ENCODE data around the gene IGF2BP2. TPM values are rescaled to one million over a fixed set of nuclear protein-coding genes. Genes with fewer than 3 reads are reported as not detected.
"Not testable (repeated sequence)": the region's sequence is repeated elsewhere in the genome, so short reads cannot be mapped to it uniquely, and the experiment has no call there.

The IGF2BP2 gene
- total RNA-seq, 1 experiment from 2014 or later, result 135 TPM

GRCh38 chr3:185699927-185700326, 124.9 kb downstream of the IGF2BP2 start:
- H3K4me2 ChIP-seq (ENCODE audit: low read length), result no peak overlapping the region
- no peaks in the 10 kb centered on the region for H3K9me2 ChIP-seq (ENCODE audit: insufficient read depth)
- no peaks in the 10 kb centered on the region for H3K27me3 ChIP-seq (ENCODE audit: insufficient read depth, low read length)
- intact Hi-C loops (cut with micrococcal nuclease), result no loop called here
- CTCF ChIA-PET, result no interaction called here
- POLR2A ChIA-PET, result no interaction called here
- RAD21 ChIA-PET (ENCODE audit: low non-redundant PET in 1 of 2, low total read pairs in 2 of 2, uncharacterized antibody in 2 of 2, unreplicated experiment in 2 of 2), result no interaction called here
- BruUV-seq (replicated peaks), result no TSS peak
- H3K4me1 ChIP-seq (ENCODE audit: control insufficient read depth in 1 of 2, insufficient read depth in 2 of 2, low read length in 2 of 2), result peaks cover 5 to 34% of the 10 kb centered on the region in 2 experiments; a peak in 3 of 4 replicates
- no peaks in the 10 kb centered on the region for H3K9me3 ChIP-seq (ENCODE audit: control insufficient read depth in 1 of 2, insufficient read depth in 1 of 2, low read depth in 1 of 2, low read length in 2 of 2)
- no peak overlapping the region for H3K9ac ChIP-seq (ENCODE audit: low read length)
- H3K36me3 ChIP-seq (ENCODE audit: control insufficient read depth in 1 of 2, insufficient read depth in 2 of 2, low read length in 2 of 2), result no peaks in the 10 kb centered on the region
- no peak overlapping the region for H2AFZ ChIP-seq (ENCODE audit: low read depth, low read length, poor library complexity, severe bottlenecking)
- DNase-seq (ENCODE audit: low read depth, low spot score) (no peak), ATAC-seq (no peak)
- peaks cover 6% of the 10 kb centered on the region; the same call in 1 of the 2 replicates for H4K20me1 ChIP-seq (ENCODE audit: insufficient read depth)
- H3K27ac ChIP-seq (ENCODE audit: low read depth, low read length), result no peak overlapping the region
- peaks cover 78% of the 10 kb centered on the region for H3K79me2 ChIP-seq (ENCODE audit: insufficient read depth, low read length)
- TF ChIP-seq REST (IDR thresholded peaks at IDR 0.05; ENCODE audit: low read depth) (no peak), ZNF274 (IDR thresholded peaks at IDR 0.05; ENCODE audit: low read depth, low read length) (no peak), EGR1 (IDR thresholded peaks at IDR 0.05; ENCODE audit: low read depth) (no peak), EZH2 (IDR thresholded peaks at IDR 0.05) (no peak), ATF3 (IDR thresholded peaks at IDR 0.05) (no peak), JUND (IDR thresholded peaks at IDR 0.05) (no peak), SP1 (IDR thresholded peaks at IDR 0.05; ENCODE audit: low read depth) (no peak)
- H3K4me3 ChIP-seq (replicated peaks in 1 of 2; ENCODE audit: low read depth in 1 of 2, low read length in 2 of 2), result no peak overlapping the region

- H4K20me1 ChIP-seq (ENCODE audit: insufficient read depth); H3K4me2 ChIP-seq (ENCODE audit: low read length); DNase-seq (ENCODE audit: low read depth, low spot score); H2AFZ ChIP-seq (ENCODE audit: low read depth, low read length, poor library complexity, severe bottlenecking); RAD21 ChIA-PET (ENCODE audit: low non-redundant PET in 1 of 2, low total read pairs in 2 of 2, uncharacterized antibody in 2 of 2, unreplicated experiment in 2 of 2); CTCF ChIA-PET; ATAC-seq; intact Hi-C loops (cut with micrococcal nuclease); H3K4me3 ChIP-seq (replicated peaks in 1 of 2; ENCODE audit: low read depth in 1 of 2, low read length in 2 of 2); H3K27ac ChIP-seq (ENCODE audit: low read depth, low read length); H3K36me3 ChIP-seq (ENCODE audit: control insufficient read depth in 1 of 2, insufficient read depth in 2 of 2, low read length in 2 of 2); H3K9me3 ChIP-seq (ENCODE audit: control insufficient read depth in 1 of 2, insufficient read depth in 1 of 2, low read depth in 1 of 2, low read length in 2 of 2); H3K9me2 ChIP-seq (ENCODE audit: insufficient read depth); H3K27me3 ChIP-seq (ENCODE audit: insufficient read depth, low read length); H3K9ac ChIP-seq (ENCODE audit: low read length); BruUV-seq (replicated peaks): not testable (repeated sequence)
- Histone ChIP-seq H3K79me2 (ENCODE audit: insufficient read depth, low read length) (peaks cover 78% of the 10 kb centered on the region), H3K4me1 (ENCODE audit: control insufficient read depth in 1 of 2, insufficient read depth in 2 of 2, low read length in 2 of 2) (peaks cover 0 to 19% of the 10 kb centered on the region in 2 experiments; a peak in 1 of 4 replicates)
- POLR2A ChIA-PET, result interaction anchor here (1.2 kb wide), 1 partner anchor 8 kb away, joined by 4 read pairs; no protein-coding TSS in a partner anchor
Measured at GRCh38 chr3:185697228-185697627, 127.6 kb downstream of the IGF2BP2 start.

All from HCT116 (cell line).